Measurements from ENCODE around the gene RNU5B-1.

The RNU5B-1 gene

DNA sequence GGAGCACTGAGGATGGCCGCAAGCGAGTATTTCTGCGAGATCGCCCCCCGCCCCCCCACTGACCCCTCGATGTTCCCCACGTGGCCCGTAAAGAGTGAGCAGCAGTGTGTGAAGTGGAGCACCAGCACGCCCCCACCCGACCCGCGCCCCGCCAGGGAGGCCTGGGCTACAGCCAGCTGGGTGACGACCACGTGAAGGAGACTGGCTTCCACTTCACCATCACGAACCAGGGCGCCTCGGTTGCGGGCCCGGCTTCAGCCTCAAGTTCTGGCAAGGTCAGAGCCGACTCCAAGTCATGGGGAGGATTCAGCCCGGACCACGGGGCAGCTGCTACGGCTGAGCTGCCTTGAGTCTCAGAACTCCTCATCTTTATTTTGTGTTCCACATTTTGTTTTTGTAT is 2.4 kb upstream of the RNU5B-1 start:
- H2BK12ac ChIP-seq (ENCODE audit: low read length): peak overlapping the region; percentile 19
- no peak overlapping the region for H2AK5ac ChIP-seq (ENCODE audit: low read length)
- no peak overlapping the region for H3K4me2 ChIP-seq (ENCODE audit: low read length)
- no peak overlapping the region for H4K12ac ChIP-seq (ENCODE audit: low read depth, low read length)
- H3K4ac ChIP-seq (ENCODE audit: low read depth, low read length): no peak overlapping the region
- WGBS (ENCODE audit: extremely low coverage, insufficient coverage, insufficient read length): no CpG with 5 or more reads among the region's 24 CpGs
- peaks cover 3 to 4% of the 10 kb centered on the region in 2 experiments for H3K4me1 ChIP-seq (ENCODE audit: control insufficient read depth in 1 of 2, insufficient read depth in 2 of 2, low read length in 2 of 2)
- no peak overlapping the region for H3K14ac ChIP-seq (ENCODE audit: low read length)
- no peaks in the 10 kb centered on the region for H3K36me3 ChIP-seq (ENCODE audit: control insufficient read depth in 1 of 2, insufficient read depth in 2 of 2, low read length in 2 of 2)
- no peaks in the 10 kb centered on the region for H3K27me3 ChIP-seq (ENCODE audit: insufficient read depth, low read length)
- no peaks in the 10 kb centered on the region for H3K79me2 ChIP-seq (ENCODE audit: control insufficient read depth, insufficient read depth, low read length, poor library complexity)
- no peak overlapping the region for H4K91ac ChIP-seq (ENCODE audit: low read depth, low read length)
- DNase-seq: no peak
- H4K8ac ChIP-seq (ENCODE audit: low read depth, low read length): no peak overlapping the region
- no peak overlapping the region for H3K18ac ChIP-seq (ENCODE audit: low read length)
- H3K27ac ChIP-seq (ENCODE audit: low read depth, low read length): no peak overlapping the region
- H3K79me1 ChIP-seq (ENCODE audit: low read length): peaks cover 9% of the 10 kb centered on the region
- H2BK120ac ChIP-seq (ENCODE audit: insufficient read depth, low read length, poor library complexity): no peak overlapping the region
- no peak overlapping the region for H2BK5ac ChIP-seq (ENCODE audit: low read depth, low read length, poor library complexity)
- H3K9me3 ChIP-seq (ENCODE audit: insufficient read depth, low read depth, low read length): no peaks in the 10 kb centered on the region
- H3K23ac ChIP-seq (ENCODE audit: low read length): no peak overlapping the region
- no peak overlapping the region for H3K9ac ChIP-seq (ENCODE audit: low read length)
- H2AFZ ChIP-seq (ENCODE audit: insufficient read depth, low read length, poor library complexity): no peak overlapping the region
- no peak overlapping the region for H3K4me3 ChIP-seq (ENCODE audit: low read depth, low read length)

DNA sequence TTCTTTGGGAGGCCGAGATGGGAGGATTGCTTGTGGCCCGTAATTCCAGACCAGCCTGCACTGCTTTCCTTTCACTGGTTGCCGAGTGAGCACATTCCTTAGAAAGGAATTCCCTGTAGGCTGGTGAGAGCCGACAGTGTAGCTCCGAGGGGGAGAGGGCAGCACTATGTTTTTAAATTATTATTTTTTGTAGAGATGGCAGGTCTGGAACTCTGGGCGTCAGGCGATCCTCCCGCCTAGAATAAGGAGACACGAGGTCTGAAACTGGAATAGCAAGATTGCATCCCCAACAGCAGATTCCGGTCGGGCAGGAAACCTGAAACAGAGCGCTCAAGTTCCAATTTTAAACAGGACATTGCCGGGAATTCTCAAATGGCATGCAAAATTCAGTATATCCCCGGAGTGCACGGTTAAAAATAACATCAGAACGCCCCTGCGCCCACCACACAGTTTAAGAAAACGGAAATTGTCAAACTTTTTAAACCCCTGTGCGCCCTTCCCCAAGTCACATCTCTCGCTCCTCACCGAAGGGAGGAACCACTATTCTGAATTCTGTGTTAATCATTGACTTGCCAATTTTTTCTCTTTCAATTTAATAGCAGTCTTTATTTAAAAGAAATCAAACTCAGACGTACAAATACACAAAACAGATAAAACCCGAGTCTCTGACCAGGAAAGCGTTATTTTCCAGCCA is 643 bp upstream of the RNU5B-1 start:
- H3K4me1 ChIP-seq (ENCODE audit: control insufficient read depth in 1 of 2, insufficient read depth in 2 of 2, low read length in 2 of 2): peaks cover 3 to 4% of the 10 kb centered on the region in 2 experiments
- H2AFZ ChIP-seq (ENCODE audit: insufficient read depth, low read length, poor library complexity): peak overlapping the region; percentile 66
- no peaks in the 10 kb centered on the region for H3K9me3 ChIP-seq (ENCODE audit: insufficient read depth, low read depth, low read length)
- peak overlapping the region; percentile 74 for H2BK5ac ChIP-seq (ENCODE audit: low read depth, low read length, poor library complexity)
- peak overlapping the region; percentile 59 for H4K12ac ChIP-seq (ENCODE audit: low read depth, low read length)
- H3K18ac ChIP-seq (ENCODE audit: low read length): peak overlapping the region; percentile 56
- H3K23ac ChIP-seq (ENCODE audit: low read length): no peak overlapping the region
- H3K79me2 ChIP-seq (ENCODE audit: control insufficient read depth, insufficient read depth, low read length, poor library complexity): no peaks in the 10 kb centered on the region
- peak; percentile 55 to 77 for DNase-seq
- H3K4me3 ChIP-seq (ENCODE audit: low read depth, low read length): no peak overlapping the region
- peak overlapping the region; percentile 69 for H2BK12ac ChIP-seq (ENCODE audit: low read length)
- peak overlapping the region; percentile 81 for H4K91ac ChIP-seq (ENCODE audit: low read depth, low read length)
- H3K27ac ChIP-seq (ENCODE audit: low read depth, low read length): peak overlapping the region; percentile 94
- peak overlapping the region; percentile 77 for H3K9ac ChIP-seq (ENCODE audit: low read length)
- no peak overlapping the region for H2AK5ac ChIP-seq (ENCODE audit: low read length)
- H3K79me1 ChIP-seq (ENCODE audit: low read length): peaks cover 9% of the 10 kb centered on the region
- WGBS (ENCODE audit: extremely low coverage, insufficient coverage, insufficient read length): no CpG with 5 or more reads among the region's 24 CpGs
- peak overlapping the region; percentile 92 for H4K8ac ChIP-seq (ENCODE audit: low read depth, low read length)
- H2BK120ac ChIP-seq (ENCODE audit: insufficient read depth, low read length, poor library complexity): peak overlapping the region; percentile 81
- H3K27me3 ChIP-seq (ENCODE audit: insufficient read depth, low read length): no peaks in the 10 kb centered on the region
- peak overlapping the region; percentile 75 for H3K14ac ChIP-seq (ENCODE audit: low read length)
- peak overlapping the region; percentile 80 for H3K4me2 ChIP-seq (ENCODE audit: low read length)
- peak overlapping the region; percentile 47 for H3K4ac ChIP-seq (ENCODE audit: low read depth, low read length)
- H3K36me3 ChIP-seq (ENCODE audit: control insufficient read depth in 1 of 2, insufficient read depth in 2 of 2, low read length in 2 of 2): no peaks in the 10 kb centered on the region

DNA sequence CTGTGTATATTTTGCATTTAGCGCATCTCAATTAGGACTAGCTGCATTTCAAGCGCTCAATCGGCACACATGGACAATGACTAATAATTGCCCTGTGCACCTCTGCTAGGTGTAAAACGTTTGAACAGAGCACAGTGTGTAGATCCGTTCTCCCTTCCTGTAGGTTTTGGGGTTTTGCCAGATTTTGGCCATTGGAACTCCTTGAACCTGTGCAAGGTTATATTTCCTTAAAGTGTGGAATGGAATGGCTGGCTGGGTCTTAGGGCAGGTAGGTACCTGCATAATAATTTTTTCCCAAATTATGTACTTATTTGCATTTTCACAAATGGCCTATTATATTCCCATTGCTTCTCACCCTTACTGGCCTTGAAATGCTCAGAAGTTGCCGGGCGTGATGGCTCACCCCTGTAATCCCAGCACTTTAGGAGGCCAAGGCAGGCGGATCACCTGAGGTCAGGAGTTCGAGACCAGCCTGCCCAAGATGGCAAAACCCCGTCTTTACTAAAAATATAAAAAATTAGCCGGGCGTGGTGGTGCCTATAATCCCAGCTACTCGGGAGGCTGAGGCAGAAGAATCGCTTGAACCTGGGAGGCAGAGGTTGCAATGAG is 777 bp downstream of the RNU5B-1 start:
- H3K27ac ChIP-seq (ENCODE audit: low read depth, low read length): no peak overlapping the region
- no peak overlapping the region for H3K9ac ChIP-seq (ENCODE audit: low read length)
- H3K18ac ChIP-seq (ENCODE audit: low read length): no peak overlapping the region
- H2BK120ac ChIP-seq (ENCODE audit: insufficient read depth, low read length, poor library complexity): no peak overlapping the region
- no peak overlapping the region for H2BK12ac ChIP-seq (ENCODE audit: low read length)
- H2BK5ac ChIP-seq (ENCODE audit: low read depth, low read length, poor library complexity): no peak overlapping the region
- no peak overlapping the region for H3K4me3 ChIP-seq (ENCODE audit: low read depth, low read length)
- no peak overlapping the region for H3K23ac ChIP-seq (ENCODE audit: low read length)
- H3K79me2 ChIP-seq (ENCODE audit: control insufficient read depth, insufficient read depth, low read length, poor library complexity): no peaks in the 10 kb centered on the region
- H3K4me1 ChIP-seq (ENCODE audit: control insufficient read depth in 1 of 2, insufficient read depth in 2 of 2, low read length in 2 of 2): peaks cover 3 to 4% of the 10 kb centered on the region in 2 experiments
- no peak overlapping the region for H3K14ac ChIP-seq (ENCODE audit: low read length)
- H4K12ac ChIP-seq (ENCODE audit: low read depth, low read length): no peak overlapping the region
- no peak overlapping the region for H2AK5ac ChIP-seq (ENCODE audit: low read length)
- no peak overlapping the region for H2AFZ ChIP-seq (ENCODE audit: insufficient read depth, low read length, poor library complexity)
- H3K4me2 ChIP-seq (ENCODE audit: low read length): no peak overlapping the region
- no peaks in the 10 kb centered on the region for H3K27me3 ChIP-seq (ENCODE audit: insufficient read depth, low read length)
- H3K9me3 ChIP-seq (ENCODE audit: insufficient read depth, low read depth, low read length): no peaks in the 10 kb centered on the region
- DNase-seq: no peak
- no peak overlapping the region for H3K4ac ChIP-seq (ENCODE audit: low read depth, low read length)
- no peak overlapping the region for H4K91ac ChIP-seq (ENCODE audit: low read depth, low read length)
- H3K79me1 ChIP-seq (ENCODE audit: low read length): peaks cover 9% of the 10 kb centered on the region
- WGBS (ENCODE audit: extremely low coverage, insufficient coverage, insufficient read length): no CpG with 5 or more reads among the region's 14 CpGs
- H4K8ac ChIP-seq (ENCODE audit: low read depth, low read length): no peak overlapping the region
- no peaks in the 10 kb centered on the region for H3K36me3 ChIP-seq (ENCODE audit: control insufficient read depth in 1 of 2, insufficient read depth in 2 of 2, low read length in 2 of 2)

DNA sequence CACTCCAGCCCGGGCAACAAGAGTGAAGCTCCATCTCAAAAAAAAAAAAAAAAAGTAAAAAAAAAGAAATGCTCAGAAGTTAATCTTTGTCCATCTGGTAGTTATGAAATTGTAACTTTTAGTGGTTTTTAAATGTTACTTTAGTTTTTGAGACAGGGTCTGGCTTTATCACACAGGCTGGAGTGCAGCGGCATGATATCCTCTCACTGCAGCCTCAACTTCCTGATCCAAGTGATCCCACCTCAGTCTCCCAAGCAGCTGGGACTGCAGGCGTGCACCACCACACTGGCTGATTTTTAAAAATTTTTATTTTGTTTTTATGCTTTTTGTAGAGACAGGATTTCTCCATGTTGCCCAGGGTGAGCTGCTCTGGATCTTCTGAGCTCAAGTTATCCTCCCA is 1.3 kb downstream of the RNU5B-1 start:
- Histone ChIP-seq H3K23ac (ENCODE audit: low read length) (no peak overlapping the region), H3K4me1 (ENCODE audit: control insufficient read depth in 1 of 2, insufficient read depth in 2 of 2, low read length in 2 of 2) (peaks cover 3 to 4% of the 10 kb centered on the region in 2 experiments), H4K12ac (ENCODE audit: low read depth, low read length) (no peak overlapping the region), H3K79me2 (ENCODE audit: control insufficient read depth, insufficient read depth, low read length, poor library complexity) (no peaks in the 10 kb centered on the region), H3K79me1 (ENCODE audit: low read length) (peaks cover 9% of the 10 kb centered on the region), H2AFZ (ENCODE audit: insufficient read depth, low read length, poor library complexity) (no peak overlapping the region), H4K8ac (ENCODE audit: low read depth, low read length) (no peak overlapping the region), H3K36me3 (ENCODE audit: control insufficient read depth in 1 of 2, insufficient read depth in 2 of 2, low read length in 2 of 2) (no peaks in the 10 kb centered on the region), H3K9ac (ENCODE audit: low read length) (no peak overlapping the region), H3K4me2 (ENCODE audit: low read length) (no peak overlapping the region), H3K18ac (ENCODE audit: low read length) (no peak overlapping the region), H2BK120ac (ENCODE audit: insufficient read depth, low read length, poor library complexity) (no peak overlapping the region), H3K14ac (ENCODE audit: low read length) (no peak overlapping the region), H3K4me3 (ENCODE audit: low read depth, low read length) (no peak overlapping the region), H2AK5ac (ENCODE audit: low read length) (no peak overlapping the region), H3K9me3 (ENCODE audit: insufficient read depth, low read depth, low read length) (no peaks in the 10 kb centered on the region), H4K91ac (ENCODE audit: low read depth, low read length) (no peak overlapping the region), H2BK5ac (ENCODE audit: low read depth, low read length, poor library complexity) (no peak overlapping the region), H3K4ac (ENCODE audit: low read depth, low read length) (no peak overlapping the region), H2BK12ac (ENCODE audit: low read length) (no peak overlapping the region), H3K27me3 (ENCODE audit: insufficient read depth, low read length) (no peaks in the 10 kb centered on the region), H3K27ac (ENCODE audit: low read depth, low read length) (no peak overlapping the region)
- no CpG with 5 or more reads among the region's 3 CpGs for WGBS (ENCODE audit: extremely low coverage, insufficient coverage, insufficient read length)
- DNase-seq: no peak

Measured in trophoblast cell (in vitro differentiated cells and primary cell).